ENCODE measurements around the gene TMEM183A.

- TF ChIP-seq ZNF24 (IDR thresholded peaks at IDR 0.05) (no peak), RFX5 (IDR thresholded peaks at IDR 0.05; ENCODE audit: low read depth, low read length) (no peak), EZH2 (IDR thresholded peaks at IDR 0.05; ENCODE audit: borderline replicate concordance, control insufficient read depth, low read depth, low read length) (no peak), NR2C2 (IDR thresholded peaks at IDR 0.05; ENCODE audit: borderline replicate concordance, control insufficient read depth, insufficient read length, low read depth) (no peak), SRF (IDR thresholded peaks at IDR 0.05; ENCODE audit: low read depth in 2 of 2, low read length in 2 of 2) (no peak), EP300 (IDR thresholded peaks at IDR 0.05; ENCODE audit: borderline replicate concordance in 1 of 2, control insufficient read depth in 1 of 2, low read depth in 2 of 2, low read length in 2 of 2) (no peak), CUX1 (IDR thresholded peaks at IDR 0.05; ENCODE audit: insufficient replicate concordance, low read depth, low read length) (no peak), CHD2 (IDR thresholded peaks at IDR 0.05; ENCODE audit: borderline replicate concordance, low read depth, low read length) (no peak), NFYB (IDR thresholded peaks at IDR 0.05; ENCODE audit: insufficient read depth, low read depth, low read length) (no peak), POLR2AphosphoS5 (IDR thresholded peaks at IDR 0.05; ENCODE audit: low read length) (no peak), CTCF (IDR thresholded peaks at IDR 0.05 in 2 of 3, conservative IDR thresholded peaks at IDR 0.05 in 1 of 3; ENCODE audit: control insufficient read depth in 2 of 3, extremely low read depth in 1 of 3, insufficient read depth in 1 of 3, low read depth in 3 of 3, low read length in 3 of 3) (no peak), STAT1 (conservative IDR thresholded peaks at IDR 0.05) (no peak), NFXL1 (IDR thresholded peaks at IDR 0.05; ENCODE audit: borderline replicate concordance) (no peak), LARP7 (IDR thresholded peaks at IDR 0.05) (no peak)
Observed at GRCh38 chr1:203033917-203034316, 26.7 kb downstream of the TMEM183A start.

All from GM12878 (cell line).